Activated CD4-positive, alpha-beta T cell treated with anti-CD3 and anti-CD28 coated beads for 1 hour (primary cell): ENCODE measurements around the gene COQ3.
"Not testable (repeated sequence)": the region's sequence is repeated elsewhere in the genome, so short reads cannot be mapped to it uniquely, and the experiment has no call there.

Experiments used
- DNase-seq: peaks from one replicate; pipeline ENCODE4 v3.0.0-alpha.2; 2020

COQ3 gene

GRCh38 chr6:99378636-99379035 lies 15.4 kb downstream of the COQ3 start:
- DNase-seq: no peak

GRCh38 chr6:99369533-99369932 lies 24.5 kb downstream of the COQ3 start:
- DNase-seq: no peak

- no peak for DNase-seq
Measured at GRCh38 chr6:99366852-99367251, 27.1 kb downstream of the COQ3 start.

GRCh38 chr6:99364026-99364425 lies 30.0 kb downstream of the COQ3 start:
- DNase-seq: no peak

GRCh38 chr6:99362678-99363268 lies 31.2 kb downstream of the COQ3 start:
- DNase-seq: no peak

- no peak for DNase-seq
Measured at GRCh38 chr6:99359800-99360199, 34.2 kb downstream of the COQ3 start.

GRCh38 chr6:99356641-99357040 lies 37.4 kb downstream of the COQ3 start:
- DNase-seq: no peak

- no peak for DNase-seq
Measured at GRCh38 chr6:99354983-99355382, 39.0 kb downstream of the COQ3 start.

GRCh38 chr6:99353126-99353525 lies 40.9 kb downstream of the COQ3 start:
- no peak for DNase-seq

GRCh38 chr6:99350573-99350972 lies 43.4 kb downstream of the COQ3 start:
- no peak for DNase-seq

GRCh38 chr6:99349171-99350141 lies 44.5 kb downstream of the COQ3 start, which contains the start of gene FAXC:
TSS of gene FAXC (minus strand) at chr6:99349674. CDS start at chr6:99349372, 302 bp downstream.
- no peak for DNase-seq

GRCh38 chr6:99348288-99349170 lies 45.5 kb downstream of the COQ3 start:
- no peak for DNase-seq

GRCh38 chr6:99347804-99348203 lies 46.2 kb downstream of the COQ3 start:
- no peak for DNase-seq

GRCh38 chr6:99346595-99346994 lies 47.4 kb downstream of the COQ3 start:
- DNase-seq: no peak

GRCh38 chr6:99345164-99345563 lies 48.8 kb downstream of the COQ3 start:
- no peak for DNase-seq

- DNase-seq: no peak
Measured at GRCh38 chr6:99344289-99344688, 49.7 kb downstream of the COQ3 start.

GRCh38 chr6:99341862-99342455 lies 52.0 kb downstream of the COQ3 start:
- DNase-seq: no peak

- DNase-seq: no peak
Measured at GRCh38 chr6:99338188-99338587, 55.8 kb downstream of the COQ3 start.

- DNase-seq: not testable (repeated sequence)
Measured at GRCh38 chr6:99335298-99335697, 58.7 kb downstream of the COQ3 start.

GRCh38 chr6:99334526-99335127 lies 59.4 kb downstream of the COQ3 start:
- DNase-seq: no peak

GRCh38 chr6:99333068-99333467 lies 60.9 kb downstream of the COQ3 start:
- no peak for DNase-seq

- no peak for DNase-seq
Measured at GRCh38 chr6:99331531-99331930, 62.5 kb downstream of the COQ3 start.
